H9 (cell line): ENCODE data around the gene ARL5A. TPM values are rescaled to one million over a fixed set of nuclear protein-coding genes. Genes with fewer than 3 reads are reported as not detected.

ENCODE experiments used
- DNase-seq: peaks from one replicate; pipeline ENCODE4 v3.0.0-alpha.2; 2017
- H2AFZ ChIP-seq: one replicate; pipeline ENCODE4 v1.6.1; 2013; ENCODE audit warnings: mild to moderate bottlenecking, low read length, control low read depth, moderate library complexity
- H2AK5ac ChIP-seq: 2 replicates; pipeline ENCODE4 v1.6.1; 2013; ENCODE audit warnings: low read length, control low read depth, mixed read lengths; ENCODE audit not compliant: insufficient read length
- H2BK120ac ChIP-seq: one replicate; pipeline ENCODE4 v1.6.1; 2013; ENCODE audit warnings: low read depth, mild to moderate bottlenecking, low read length, control low read depth, inconsistent platforms; ENCODE audit not compliant: poor library complexity, severe bottlenecking
- H2BK12ac ChIP-seq: 2 replicates; pipeline ENCODE4 v1.6.1; 2013; ENCODE audit warnings: low read length, control low read depth, mixed read lengths, low read depth; ENCODE audit not compliant: insufficient read length
- H2BK15ac ChIP-seq: 2 replicates; pipeline ENCODE4 v1.6.1; 2013; ENCODE audit warnings: low read depth, low read length, control low read depth
- H2BK20ac ChIP-seq: one replicate; pipeline ENCODE4 v1.6.1; 2013; ENCODE audit warnings: low read depth, mild to moderate bottlenecking, low read length, control low read depth, inconsistent platforms; ENCODE audit not compliant: poor library complexity, severe bottlenecking
- H2BK5ac ChIP-seq: 2 replicates; pipeline ENCODE4 v1.6.1; 2013; ENCODE audit warnings: low read length, control low read depth, mixed read lengths; ENCODE audit not compliant: insufficient read length
- H3K14ac ChIP-seq: 2 replicates; pipeline ENCODE4 v1.6.1; 2013; ENCODE audit warnings: low read length, control low read depth; ENCODE audit not compliant: insufficient read depth
- H3K18ac ChIP-seq: 2 replicates; pipeline ENCODE4 v1.6.1; 2013; ENCODE audit warnings: low read depth, mild to moderate bottlenecking, mixed read lengths, low read length, control low read depth; ENCODE audit not compliant: insufficient read length
- H3K23ac ChIP-seq: 2 replicates; pipeline ENCODE4 v1.6.1; 2013; ENCODE audit warnings: low read length, control low read depth, mixed read lengths, low read depth; ENCODE audit not compliant: insufficient read length
- H3K23me2 ChIP-seq: 2 replicates; pipeline ENCODE4 v1.6.1; 2013; ENCODE audit warnings: low read depth, mild to moderate bottlenecking, mixed read lengths, low read length, control low read depth; ENCODE audit not compliant: insufficient read length, poor library complexity, severe bottlenecking
- H3K27ac ChIP-seq: 2 replicates; pipeline ENCODE4 v1.5.1; 2013; ENCODE audit warnings: low read length, control low read depth, mixed read lengths, low read depth; ENCODE audit not compliant: insufficient read length
- H3K27me3 ChIP-seq: 2 replicates; pipeline ENCODE4 v1.6.1; 2013; ENCODE audit warnings: low read length, control low read depth, inconsistent platforms; ENCODE audit not compliant: insufficient read depth
- H3K4ac ChIP-seq: 2 replicates; pipeline ENCODE4 v1.6.1; 2013; ENCODE audit warnings: low read depth, mild to moderate bottlenecking, control low read depth, inconsistent platforms, low read length, moderate library complexity
- H3K4me1 ChIP-seq: 2 replicates; pipeline ENCODE4 v1.6.1; 2013; ENCODE audit warnings: low read length, control low read depth, inconsistent platforms; ENCODE audit not compliant: insufficient read depth
- H3K4me2 ChIP-seq: 2 replicates; pipeline ENCODE4 v1.6.1; 2013; ENCODE audit warnings: low read length, control low read depth, mixed read lengths; ENCODE audit not compliant: insufficient read length, insufficient read depth
- H3K56ac ChIP-seq: 2 replicates; pipeline ENCODE4 v1.6.1; 2013; ENCODE audit warnings: low read depth, mild to moderate bottlenecking, mixed read lengths, low read length, control low read depth; ENCODE audit not compliant: insufficient read length
- H3K79me1 ChIP-seq: 2 replicates; pipeline ENCODE4 v1.6.1; 2013; ENCODE audit warnings: low read depth, mild to moderate bottlenecking, moderate library complexity, low read length, control low read depth, inconsistent platforms; ENCODE audit not compliant: insufficient read depth, poor library complexity, severe bottlenecking
- H3K79me2 ChIP-seq: 2 replicates; pipeline ENCODE4 v1.6.1; 2013; ENCODE audit warnings: low read length, control low read depth, inconsistent platforms; ENCODE audit not compliant: insufficient read depth
- H3K9ac ChIP-seq: 2 replicates; pipeline ENCODE4 v1.6.1; 2013; ENCODE audit warnings: low read length, control low read depth, mixed read lengths; ENCODE audit not compliant: insufficient read length; ENCODE audit errors: extremely low read depth
- H3K9me3 ChIP-seq: one replicate; pipeline ENCODE4 v1.6.1; 2013; ENCODE audit warnings: low read depth, low read length, inconsistent platforms; ENCODE audit not compliant: control insufficient read depth
- H3T11ph ChIP-seq: one replicate; pipeline ENCODE4 v1.6.1; 2013; ENCODE audit warnings: mild to moderate bottlenecking, low read length, control low read depth, inconsistent platforms
- H4K20me1 ChIP-seq: one replicate; pipeline ENCODE4 v1.6.1; 2013; ENCODE audit not compliant: control insufficient read depth, insufficient read length, insufficient read depth
- H4K5ac ChIP-seq: 2 replicates; pipeline ENCODE4 v1.6.1; 2013; ENCODE audit warnings: low read depth, mild to moderate bottlenecking, mixed read lengths, low read length, control low read depth; ENCODE audit not compliant: insufficient read length
- H4K8ac ChIP-seq: replicated peaks from 2 replicates; pipeline ENCODE4 v1.6.1; 2013; ENCODE audit warnings: low read length, control low read depth, mixed read lengths, low read depth; ENCODE audit not compliant: insufficient read length
- H4K91ac ChIP-seq: 2 replicates; pipeline ENCODE4 v1.6.1; 2013; ENCODE audit warnings: low read depth, mild to moderate bottlenecking, moderate library complexity, mixed read lengths, low read length, control low read depth; ENCODE audit not compliant: insufficient read length
- H3K27ac Mint-ChIP-seq, 3 experiments: 2 replicates in 2 of 3; 3 replicates in 1 of 3; pipeline ENCODE4 v1.8.0; 2020 to 2021; ENCODE audit warnings: mixed read lengths in 3 of 3, mild to moderate bottlenecking in 1 of 3, moderate library complexity in 1 of 3
- H3K27me3 Mint-ChIP-seq: 2 replicates; pipeline ENCODE4 v1.8.0; 2021; ENCODE audit warnings: low read depth, mild to moderate bottlenecking, moderate library complexity, mixed read lengths
- H3K36me3 Mint-ChIP-seq, 3 experiments: 2 replicates in 2 of 3; 3 replicates in 1 of 3; pipeline ENCODE4 v1.8.0; 2020 to 2021; ENCODE audit warnings: low read depth in 3 of 3, mixed read lengths in 3 of 3; ENCODE audit not compliant: insufficient read depth in 1 of 3
- H3K4me1 Mint-ChIP-seq, 2 experiments: 2 replicates each; pipeline ENCODE4 v1.8.0; 2020; ENCODE audit warnings: mixed read lengths in 2 of 2
- H3K4me3 Mint-ChIP-seq, 2 experiments: 2 replicates in 1 of 2; 3 replicates in 1 of 2; pipeline ENCODE4 v1.8.0; 2020 to 2021; ENCODE audit warnings: mild to moderate bottlenecking in 2 of 2, mixed read lengths in 2 of 2, moderate library complexity in 1 of 2
- H3K9me3 Mint-ChIP-seq, 2 experiments: 2 replicates in 1 of 2; 3 replicates in 1 of 2; pipeline ENCODE4 v1.8.0; 2020; ENCODE audit warnings: mild to moderate bottlenecking in 2 of 2, mixed read lengths in 2 of 2, moderate library complexity in 1 of 2
- WGBS: extraction: QIAGEN DNeasy Blood & Tissue Kit; methylation state at CpG from one replicate; pipeline ENCODE4 v1.1.7; 2013; ENCODE audit warnings: missing lambda C conversion rate, low lambda C conversion rate, mixed read lengths; ENCODE audit not compliant: insufficient read length; ENCODE audit errors: extremely low coverage; 5-methylcytosine and 5-hydroxymethylcytosine counted together
- total RNA-seq: library from RNA; stranded (reverse); gene quantifications from 2 replicates; pipeline ENCODE4 v1.2.1, GENCODE V29; 2021
- TF ChIP-seq, protein P1 (sequence below): fragments of 200-600 bp; sonication (generic); conservative IDR thresholded peaks from 3 replicates; pipeline ENCODE4 v1.8.0; 2021; ENCODE audit warnings: antibody characterized with exemption, mild to moderate bottlenecking

The ARL5A gene
- total RNA-seq, 1 experiment from 2014 or later = 66.7 TPM

GRCh38 chr2:151809073-151809383 lies 19.2 kb downstream of the ARL5A start:
- peaks cover 16 to 32% (median 27%) of the 10 kb centered on the region in 3 experiments for H3K36me3 Mint-ChIP-seq
- Histone ChIP-seq H2BK5ac (no peak overlapping the region), H3K18ac (no peak overlapping the region), H4K20me1 (no peaks in the 10 kb centered on the region), H3K27ac (no peak overlapping the region), H2BK120ac (no peak overlapping the region), H3K23ac (no peak overlapping the region), H3K9ac (no peak overlapping the region), H4K5ac (no peak overlapping the region), H2BK20ac (no peak overlapping the region), H2BK15ac (no peak overlapping the region), H3K23me2 (no peaks in the 10 kb centered on the region), H3K4me1 (no peaks in the 10 kb centered on the region), H3K79me2 (no peaks in the 10 kb centered on the region), H2BK12ac (no peak overlapping the region), H2AFZ (no peak overlapping the region), H3K9me3 (no peaks in the 10 kb centered on the region), H3T11ph (no peak overlapping the region), H3K4ac (no peak overlapping the region), H4K8ac (no peak overlapping the region), H3K79me1 (no peaks in the 10 kb centered on the region), H3K14ac (no peak overlapping the region), H3K56ac (no peak overlapping the region), H3K27me3 (no peaks in the 10 kb centered on the region), H3K4me2 (no peak overlapping the region), H2AK5ac (no peak overlapping the region), H4K91ac (no peak overlapping the region)
- no peaks in the 10 kb centered on the region for H3K27me3 Mint-ChIP-seq
- H3K27ac Mint-ChIP-seq = no peak overlapping the region
- TF ChIP-seq, protein P1, sequence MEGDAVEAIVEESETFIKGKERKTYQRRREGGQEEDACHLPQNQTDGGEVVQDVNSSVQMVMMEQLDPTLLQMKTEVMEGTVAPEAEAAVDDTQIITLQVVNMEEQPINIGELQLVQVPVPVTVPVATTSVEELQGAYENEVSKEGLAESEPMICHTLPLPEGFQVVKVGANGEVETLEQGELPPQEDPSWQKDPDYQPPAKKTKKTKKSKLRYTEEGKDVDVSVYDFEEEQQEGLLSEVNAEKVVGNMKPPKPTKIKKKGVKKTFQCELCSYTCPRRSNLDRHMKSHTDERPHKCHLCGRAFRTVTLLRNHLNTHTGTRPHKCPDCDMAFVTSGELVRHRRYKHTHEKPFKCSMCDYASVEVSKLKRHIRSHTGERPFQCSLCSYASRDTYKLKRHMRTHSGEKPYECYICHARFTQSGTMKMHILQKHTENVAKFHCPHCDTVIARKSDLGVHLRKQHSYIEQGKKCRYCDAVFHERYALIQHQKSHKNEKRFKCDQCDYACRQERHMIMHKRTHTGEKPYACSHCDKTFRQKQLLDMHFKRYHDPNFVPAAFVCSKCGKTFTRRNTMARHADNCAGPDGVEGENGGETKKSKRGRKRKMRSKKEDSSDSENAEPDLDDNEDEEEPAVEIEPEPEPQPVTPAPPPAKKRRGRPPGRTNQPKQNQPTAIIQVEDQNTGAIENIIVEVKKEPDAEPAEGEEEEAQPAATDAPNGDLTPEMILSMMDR = no peak
- H3K4me1 Mint-ChIP-seq = no peaks in the 10 kb centered on the region
- no CpG with 5 or more reads among the region's 1 CpG for WGBS
- H3K9me3 Mint-ChIP-seq = no peaks in the 10 kb centered on the region
- no peak for DNase-seq
- H3K4me3 Mint-ChIP-seq = no peak overlapping the region
